Panc1 (cell line): ENCODE data around the gene CD38.
"Not testable (repeated sequence)": the region's sequence is repeated elsewhere in the genome, so short reads cannot be mapped to it uniquely, and the experiment has no call there.

Experiments
- CTCF ChIP-seq: fragments of 450-650 bp; IDR thresholded peaks from 2 replicates; pipeline ENCODE4 v1.5.1; 2017; ENCODE audit warnings: mild to moderate bottlenecking
- REST ChIP-seq, 2 experiments: IDR thresholded peaks; 2 replicates each; pipeline ENCODE4 v1.6.1; 2011 to 2012; ENCODE audit warnings: low read depth in 2 of 2, control low read depth in 1 of 2, low read length in 1 of 2, mild to moderate bottlenecking in 1 of 2, moderate library complexity in 1 of 2; ENCODE audit not compliant: insufficient read depth in 1 of 2

GRCh38 chr4:15861198-15861597 lies 83.1 kb downstream of the CD38 start:
- TF ChIP-seq REST (IDR thresholded peaks at IDR 0.05; ENCODE audit: insufficient read depth in 1 of 2, low read depth in 2 of 2, low read length in 1 of 2); CTCF: not testable (repeated sequence)
